EL (cell line): ENCODE results near the gene DDX1.

Experiments used
- DNase-seq: peaks from one replicate; pipeline ENCODE4 v3.0.0-alpha.2; 2016

The DDX1 gene

DNA sequence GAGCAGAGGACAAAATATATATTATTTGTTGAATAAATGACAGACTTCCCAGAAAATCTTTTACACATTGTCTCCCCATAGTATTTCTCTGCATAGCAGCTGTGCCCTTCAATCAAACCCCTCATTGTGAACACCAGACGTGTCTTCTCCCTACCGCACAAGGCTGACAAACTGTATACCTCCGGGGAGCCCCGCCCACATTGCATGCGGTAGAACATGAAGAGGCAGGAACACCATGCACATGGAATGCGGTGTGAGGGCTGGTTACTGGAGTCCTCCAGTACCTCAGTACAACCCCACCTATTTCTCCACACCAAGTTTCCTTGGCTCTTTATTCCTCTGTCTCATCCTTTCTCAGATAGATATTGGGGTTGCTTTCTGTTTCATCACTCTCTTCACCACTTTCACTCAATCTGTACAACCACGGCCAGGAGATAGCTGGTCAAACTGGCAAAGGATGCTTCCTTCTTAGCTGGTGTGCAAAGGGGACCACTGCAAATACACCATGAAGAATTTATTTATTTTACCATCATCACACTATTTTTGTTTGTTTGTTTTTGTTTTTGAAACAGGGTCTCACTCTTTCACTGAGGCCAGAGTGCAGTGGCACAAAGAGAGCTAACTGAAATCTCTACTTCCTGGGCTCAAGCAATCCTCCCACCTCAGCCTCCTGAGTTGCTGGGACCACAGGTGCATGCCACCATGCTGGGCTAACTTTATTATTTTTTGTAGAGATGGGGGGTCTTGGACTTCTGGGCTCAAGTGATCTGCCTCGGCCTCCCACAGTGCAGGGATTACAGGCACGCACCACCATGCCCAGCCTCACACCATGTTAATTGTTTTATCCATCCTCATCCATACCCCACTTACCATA lies 28.2 kb upstream of the DDX1 start:
- DNase-seq = no peak

DNA sequence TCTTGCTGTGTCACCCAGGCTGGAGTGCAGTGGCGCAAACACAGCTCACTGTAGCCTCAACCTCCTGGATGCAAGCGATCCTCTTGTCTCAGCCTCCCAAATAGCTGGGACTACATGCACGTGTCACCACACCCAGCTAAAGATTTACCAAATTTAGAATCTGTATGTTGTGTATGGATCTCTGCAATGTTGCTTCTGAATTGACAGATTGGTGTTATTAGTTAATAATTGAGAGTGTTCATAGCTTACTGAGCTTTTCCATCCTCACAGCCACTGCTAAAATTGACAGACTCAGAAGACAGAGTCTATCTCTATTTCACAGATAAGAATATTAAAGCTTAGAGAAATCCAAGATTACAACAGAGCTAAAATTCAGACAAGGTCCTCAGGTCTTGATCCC lies 26.3 kb upstream of the DDX1 start:
- DNase-seq = no peak

DNA sequence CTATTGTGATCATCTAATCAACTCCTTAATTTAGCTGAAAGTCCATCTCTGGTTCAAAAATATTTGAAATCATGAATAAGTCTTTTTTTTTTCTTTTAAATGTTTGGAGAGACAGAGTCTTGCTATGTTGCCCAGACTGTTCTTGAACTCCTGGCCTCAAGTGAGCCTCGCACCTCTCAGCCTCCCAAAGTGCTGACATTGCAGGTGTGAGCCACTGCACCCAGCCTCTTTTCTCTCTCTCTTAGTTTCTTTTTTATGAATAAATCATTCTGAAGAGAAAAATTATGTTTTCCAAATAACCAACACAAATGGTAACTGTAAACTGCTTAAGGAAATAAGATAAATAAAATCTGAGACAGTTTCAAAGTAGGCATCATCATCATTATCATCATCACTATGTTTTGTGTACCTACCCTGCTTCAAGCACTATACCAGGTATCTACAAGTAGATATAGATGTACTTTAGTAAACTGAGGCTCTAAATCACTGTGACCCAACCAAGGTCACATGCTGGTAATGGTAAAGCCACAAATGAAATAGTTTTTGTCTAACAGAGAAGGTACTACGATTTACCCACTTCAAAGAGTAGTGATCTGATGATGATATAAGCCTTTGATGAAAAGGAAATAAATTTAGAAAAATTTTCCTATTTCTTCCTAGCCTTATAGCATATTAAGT lies 25.5 kb upstream of the DDX1 start:
- DNase-seq = no peak

DNA sequence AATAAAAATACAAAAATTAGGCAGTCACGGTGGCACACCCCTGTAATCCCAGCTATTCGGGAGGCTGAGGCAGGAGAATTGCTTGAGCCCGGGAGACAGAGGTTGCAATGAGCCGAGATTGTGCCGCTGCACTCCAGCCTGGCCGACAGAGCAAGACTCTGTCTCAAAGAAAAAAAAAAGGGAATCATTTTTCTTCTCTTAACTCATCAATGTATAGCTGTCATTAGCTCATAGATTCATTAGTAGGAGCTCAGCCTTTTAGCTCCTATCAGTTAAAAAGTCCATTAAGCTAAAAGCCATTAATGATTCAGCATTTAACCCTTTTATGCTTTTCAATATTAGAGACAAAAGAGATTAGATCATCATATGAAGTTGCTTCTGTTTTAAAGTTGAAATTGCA lies 24.8 kb upstream of the DDX1 start:
- no peak for DNase-seq

DNA sequence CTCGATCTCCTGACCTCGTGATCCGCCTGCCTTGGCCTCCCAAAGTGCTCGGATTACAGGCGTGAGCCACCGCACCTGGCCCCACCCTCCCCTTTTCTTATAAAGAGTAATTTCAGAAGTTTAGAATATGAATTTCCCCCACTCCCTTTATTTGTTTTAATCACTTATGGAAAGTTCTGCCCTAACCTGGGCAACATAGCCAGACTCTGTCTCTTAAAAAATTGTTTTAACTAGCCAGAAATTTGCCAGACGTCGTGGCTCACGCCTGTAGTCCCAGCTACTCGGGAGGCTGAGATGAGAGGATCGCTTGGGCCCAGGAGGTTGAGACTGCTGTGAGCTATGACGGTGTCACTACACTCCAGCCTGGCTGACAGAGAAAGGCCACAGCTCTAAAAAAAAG lies 22.8 kb upstream of the DDX1 start:
- DNase-seq = no peak

DNA sequence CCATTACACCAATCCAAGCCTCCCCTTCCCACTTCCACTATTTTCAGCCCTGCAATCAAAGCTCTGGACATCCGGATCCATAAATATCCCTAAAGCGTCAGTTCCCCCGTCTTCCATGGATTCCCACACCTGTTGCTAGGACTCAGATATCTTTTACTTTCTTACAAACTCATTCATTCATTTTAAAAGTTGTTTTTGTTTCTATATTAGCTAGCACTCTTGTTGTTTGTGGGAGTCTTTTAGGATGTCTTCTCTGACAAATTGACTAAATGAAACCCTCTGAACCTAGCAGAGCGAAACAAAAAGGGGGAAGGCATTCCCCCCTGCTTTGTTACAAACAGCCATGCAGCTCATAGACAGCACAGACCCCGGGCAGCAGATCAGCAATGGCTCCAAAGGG lies 21.6 kb upstream of the DDX1 start:
- no peak for DNase-seq

DNA sequence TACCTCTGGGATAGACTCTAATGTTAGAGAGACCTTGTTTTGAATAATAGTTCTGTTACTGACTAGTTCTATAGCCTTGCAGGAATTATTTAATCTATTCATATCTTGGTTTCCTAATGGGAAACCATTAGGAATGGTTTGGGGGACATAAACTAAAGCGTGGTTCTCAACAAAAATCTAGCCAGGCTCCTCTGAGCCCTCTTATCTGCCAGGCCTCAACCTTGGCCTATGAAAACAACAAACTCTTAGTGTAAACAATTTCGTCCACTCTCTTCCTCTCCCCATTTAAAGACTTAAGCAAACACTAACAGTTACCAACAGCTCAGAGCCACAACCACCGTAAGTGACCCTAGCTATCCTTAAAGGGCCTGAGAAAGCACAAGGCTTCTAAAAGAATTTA lies 19.9 kb upstream of the DDX1 start:
- no peak for DNase-seq

DNA sequence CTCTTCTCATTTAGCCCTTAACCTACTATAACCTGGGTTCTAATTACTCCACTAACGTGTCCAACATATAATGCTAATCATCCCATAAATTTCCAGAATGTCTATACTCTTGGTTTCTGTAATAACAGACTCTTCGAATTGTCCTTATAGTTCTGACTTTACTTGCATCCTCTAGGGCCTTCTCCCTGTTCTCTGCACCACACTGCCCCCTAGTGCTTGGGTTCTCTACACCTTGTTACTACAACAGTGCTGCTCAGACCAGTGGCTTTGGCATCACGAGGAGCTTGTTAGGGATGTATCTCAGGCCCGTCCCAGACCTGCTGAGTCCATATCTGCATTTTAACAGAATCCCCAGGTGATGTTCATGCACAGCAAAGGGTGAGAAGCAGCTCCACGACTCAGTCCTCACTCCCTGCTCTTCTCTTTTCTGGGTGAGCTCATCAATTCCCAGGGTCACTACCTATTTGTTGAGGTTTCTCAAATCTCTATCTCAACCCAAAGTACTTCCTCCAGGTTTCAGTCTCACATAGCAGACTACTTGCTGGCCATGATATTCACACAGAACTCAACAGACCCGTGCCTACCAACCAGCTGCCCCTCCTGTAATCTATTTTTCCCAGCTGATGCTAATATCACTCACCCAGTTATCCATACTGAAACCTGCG lies 14.5 kb upstream of the DDX1 start:
- peak; percentile 79 for DNase-seq

DNA sequence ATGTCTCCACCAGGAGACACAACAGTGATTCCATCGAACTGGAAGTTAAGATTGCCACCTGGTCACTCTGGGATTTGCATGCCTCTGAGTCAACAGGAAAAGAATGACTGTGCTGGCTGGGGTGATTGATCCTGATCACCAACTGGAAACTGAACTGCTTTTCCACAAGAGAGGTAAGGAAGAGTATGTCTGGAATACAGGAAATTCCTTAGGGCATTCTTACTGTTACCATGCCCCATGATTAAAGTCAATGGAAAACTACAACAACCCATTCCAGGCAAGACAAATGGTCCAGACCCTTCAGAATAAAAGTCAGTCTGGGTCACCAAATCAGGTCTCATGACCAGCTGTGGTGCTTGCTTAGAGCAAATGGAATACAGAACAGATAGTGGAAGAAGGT lies 12.0 kb upstream of the DDX1 start:
- peak; percentile 25 for DNase-seq

DNA sequence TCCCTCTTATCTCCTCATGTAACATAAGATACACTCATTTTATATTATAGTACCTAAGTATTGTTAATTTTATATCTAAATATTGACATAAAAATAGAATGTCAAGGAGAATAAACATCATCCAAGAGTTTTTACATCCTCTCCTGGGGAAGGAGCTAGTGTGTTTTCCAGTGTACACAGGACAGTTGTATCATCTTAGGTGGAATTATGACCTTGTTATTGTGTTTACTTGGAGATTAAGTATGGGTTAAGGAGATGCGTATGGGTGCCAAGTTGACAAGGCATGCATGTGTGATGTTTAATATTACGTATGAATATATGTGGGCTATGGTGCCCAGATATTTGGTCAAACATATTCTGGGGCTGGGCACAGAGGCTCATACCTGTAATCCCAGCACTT lies 11.2 kb upstream of the DDX1 start:
- DNase-seq = no peak

DNA sequence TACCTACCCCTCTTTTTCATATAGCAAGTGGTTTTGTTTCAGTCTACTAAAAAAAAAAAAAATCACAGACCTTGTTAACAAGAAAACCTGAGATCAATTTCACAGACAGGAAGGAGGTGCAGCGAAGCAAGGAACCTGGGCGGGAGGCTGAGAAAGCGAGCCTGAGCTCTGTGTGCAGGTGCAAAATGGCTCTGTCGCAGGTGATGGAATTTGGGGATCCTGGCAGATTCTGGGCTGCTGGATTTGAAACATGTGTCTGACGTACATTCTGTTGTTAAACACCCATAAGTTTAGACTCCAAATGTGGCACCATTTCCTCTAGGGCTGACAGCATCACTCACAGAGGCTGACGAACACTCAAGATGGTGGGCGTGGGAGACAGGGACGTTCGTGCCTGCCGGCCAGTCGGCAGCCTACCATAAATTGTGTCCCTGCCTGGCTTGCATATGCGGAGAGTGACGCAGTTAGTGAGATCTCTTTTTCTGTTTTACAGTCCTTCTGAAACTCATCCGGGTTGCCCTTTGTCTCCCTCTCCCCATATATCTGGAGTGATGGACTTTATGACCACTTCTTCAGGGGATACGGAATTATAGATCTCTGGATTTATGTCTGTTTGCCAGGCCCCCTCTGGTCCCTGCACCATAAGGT lies 8.8 kb upstream of the DDX1 start:
- DNase-seq = no peak

DNA sequence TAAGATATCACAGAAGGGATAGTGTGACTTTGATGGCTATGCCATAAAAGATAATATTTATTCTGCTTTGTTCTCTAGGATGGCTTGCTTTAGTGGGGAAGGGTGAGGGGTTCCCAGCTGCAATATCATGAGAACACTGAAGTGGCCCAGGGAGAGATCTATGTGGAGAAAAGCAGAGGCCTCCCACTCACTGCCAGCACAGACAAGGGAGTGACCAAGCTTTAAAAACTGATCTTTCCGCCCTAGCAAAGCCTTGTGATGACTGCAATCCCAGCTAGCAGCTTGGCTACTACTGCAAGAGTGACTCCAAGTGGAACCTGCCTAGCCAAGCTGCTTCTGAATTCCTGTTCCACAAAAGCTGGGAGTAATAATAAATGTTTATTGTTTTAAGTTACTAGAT lies 7.8 kb upstream of the DDX1 start:
- DNase-seq = no peak

DNA sequence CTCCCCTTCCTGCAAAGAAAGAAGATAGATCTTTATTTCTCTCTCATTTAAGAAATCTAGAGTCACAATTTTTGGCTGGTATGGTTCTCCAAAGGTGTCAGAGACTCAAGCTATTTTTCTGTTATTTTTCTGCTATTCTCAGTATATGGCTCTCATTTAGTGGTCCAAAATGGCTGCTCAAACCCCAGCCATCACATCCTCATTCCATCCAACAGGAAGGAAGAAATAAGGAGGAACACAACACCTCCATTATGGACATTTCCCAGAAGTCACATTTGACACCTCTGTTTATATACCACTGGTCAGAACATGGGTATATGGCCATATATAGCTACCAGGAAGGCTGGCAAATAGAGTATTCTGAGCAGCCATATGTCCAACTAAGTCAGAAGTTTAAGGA lies 7.4 kb upstream of the DDX1 start:
- DNase-seq = no peak

DNA sequence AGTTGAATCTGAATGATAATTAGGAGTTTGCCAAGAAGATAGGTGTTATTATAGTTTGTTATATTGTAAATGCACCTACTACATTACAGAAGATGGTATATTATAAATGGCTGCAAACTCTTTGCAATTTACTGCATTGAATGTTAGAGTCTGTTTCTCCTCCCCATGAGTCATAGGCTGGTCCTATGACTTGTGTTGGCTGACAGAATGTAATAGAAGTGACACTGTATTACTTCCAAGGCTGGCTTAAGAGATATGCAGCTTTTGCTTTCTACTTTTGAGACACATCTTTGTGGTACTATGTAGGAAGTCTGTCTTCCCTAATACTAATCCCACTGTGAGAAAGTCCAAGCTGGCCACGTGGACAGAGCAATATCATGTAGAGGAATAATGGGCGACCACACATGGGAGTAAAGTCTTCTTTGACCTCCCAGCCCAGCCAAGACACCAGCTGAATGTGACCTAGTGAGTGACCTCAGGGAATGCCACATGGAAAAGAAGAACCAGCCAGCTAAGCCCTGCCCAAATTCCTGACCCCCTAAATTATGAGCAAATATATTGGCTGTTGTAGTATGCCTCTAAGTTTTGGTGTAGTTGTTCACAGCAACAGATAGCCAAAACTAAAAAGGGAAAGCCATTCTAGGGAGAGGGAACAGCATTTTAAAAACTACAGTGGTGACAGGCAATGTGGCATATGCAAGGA lies 6.8 kb upstream of the DDX1 start:
- peak; percentile 8 for DNase-seq

DNA sequence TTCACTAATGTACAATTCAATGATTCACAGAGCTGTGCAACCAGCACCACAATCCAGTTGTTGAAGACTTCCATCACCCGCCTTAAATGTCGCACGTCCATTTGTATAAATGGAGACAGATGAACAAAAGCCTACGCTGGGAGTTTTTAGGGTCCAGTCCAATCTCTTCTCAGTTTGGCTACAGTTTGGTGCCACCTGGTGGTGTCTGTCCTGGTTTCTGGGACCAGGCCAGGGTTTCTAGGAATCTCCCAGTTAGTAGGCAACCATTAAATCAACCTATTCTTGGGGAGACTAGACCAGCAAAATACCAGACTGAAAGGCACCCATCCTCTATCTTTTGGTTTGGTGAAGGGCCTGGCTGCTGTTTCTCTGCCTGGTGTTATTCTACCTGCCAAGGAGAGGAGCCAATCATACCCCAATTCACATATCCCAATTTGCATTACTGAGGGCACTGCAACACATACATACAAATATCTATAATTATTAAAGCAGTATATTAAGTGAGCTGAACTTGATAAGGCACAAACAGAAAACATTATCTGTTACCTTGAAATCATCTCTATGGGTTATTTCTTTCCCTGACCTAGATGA lies 3.2 kb upstream of the DDX1 start:
- peak; percentile 57 for DNase-seq

DNA sequence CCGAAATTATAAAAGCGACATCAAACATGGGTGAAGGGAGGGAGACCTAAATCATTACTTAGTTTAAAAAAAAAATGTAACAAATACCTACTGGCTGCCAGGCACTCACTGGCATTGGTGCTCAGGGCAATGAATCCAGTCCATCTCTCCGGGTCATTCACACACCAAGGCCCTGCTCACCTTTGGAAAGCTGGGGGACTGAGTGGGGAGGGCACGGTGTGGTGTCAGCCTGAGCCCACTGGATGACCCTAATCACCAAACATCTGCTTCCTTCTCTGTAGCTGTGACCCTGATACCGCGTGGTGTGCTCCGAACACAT lies 336 bp upstream of the DDX1 start:
- DNase-seq = no peak

DNA sequence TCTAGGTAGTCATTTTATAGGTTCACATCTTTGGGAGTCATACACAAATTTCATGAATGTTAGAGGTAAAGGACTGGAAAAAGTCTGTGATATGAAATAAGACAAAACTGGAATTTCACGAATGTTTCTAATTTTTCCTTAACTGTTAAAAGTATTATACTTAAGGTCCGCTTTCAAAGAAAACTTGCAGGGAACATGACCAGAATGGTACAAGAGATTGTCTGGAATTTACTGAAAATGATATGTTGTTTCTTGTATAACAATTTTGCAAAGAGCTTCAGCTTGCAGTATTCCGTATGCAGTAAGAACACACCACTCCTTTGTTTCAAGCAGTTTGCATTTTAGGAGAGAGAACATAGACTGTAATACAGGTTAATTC lies 1.6 kb downstream of the DDX1 start:
- DNase-seq = no peak

DNA sequence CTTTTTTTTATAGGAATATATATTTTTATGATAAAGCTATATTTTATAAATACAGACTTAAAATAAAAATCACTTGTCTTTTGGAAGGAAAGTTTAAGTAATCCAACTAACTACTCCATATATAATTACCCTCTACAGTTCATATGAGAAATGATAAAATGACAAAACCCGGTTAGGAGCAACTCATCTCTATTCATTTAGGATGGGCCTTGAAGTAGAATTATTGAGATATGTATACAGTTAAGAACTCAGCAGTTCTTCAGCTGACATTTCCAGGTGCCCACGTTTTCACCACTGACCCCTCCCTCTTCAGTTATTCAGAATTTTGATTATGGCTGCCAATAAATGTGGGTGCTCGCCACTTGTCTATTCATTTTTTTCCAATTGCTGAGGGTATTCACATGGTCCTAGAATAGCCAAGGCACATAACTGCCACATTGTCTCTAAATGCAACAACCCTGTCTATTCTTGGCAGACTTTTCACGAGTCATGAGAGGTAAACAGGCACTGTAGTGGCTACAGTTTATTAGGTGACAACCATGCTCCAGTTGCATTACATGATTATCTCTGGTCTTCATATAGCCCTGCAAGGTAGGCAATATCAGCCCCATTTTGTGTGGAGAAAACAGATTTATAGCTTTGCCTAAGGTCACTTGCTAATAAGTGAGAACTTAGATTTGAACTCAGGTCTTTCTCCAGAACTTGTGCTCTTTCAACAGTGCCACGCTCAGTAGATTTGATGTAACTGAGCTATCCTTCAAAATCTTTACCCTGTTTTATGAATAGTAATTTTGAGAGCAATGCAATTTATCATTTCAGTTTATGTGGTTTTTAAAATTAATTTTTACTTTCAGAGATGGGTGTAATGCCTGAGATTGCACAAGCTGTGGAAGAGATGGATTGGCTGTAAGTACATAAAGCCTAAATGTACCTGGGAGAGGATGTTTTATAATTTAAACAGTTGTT lies 2.9 kb downstream of the DDX1 start:
- no peak for DNase-seq

DNA sequence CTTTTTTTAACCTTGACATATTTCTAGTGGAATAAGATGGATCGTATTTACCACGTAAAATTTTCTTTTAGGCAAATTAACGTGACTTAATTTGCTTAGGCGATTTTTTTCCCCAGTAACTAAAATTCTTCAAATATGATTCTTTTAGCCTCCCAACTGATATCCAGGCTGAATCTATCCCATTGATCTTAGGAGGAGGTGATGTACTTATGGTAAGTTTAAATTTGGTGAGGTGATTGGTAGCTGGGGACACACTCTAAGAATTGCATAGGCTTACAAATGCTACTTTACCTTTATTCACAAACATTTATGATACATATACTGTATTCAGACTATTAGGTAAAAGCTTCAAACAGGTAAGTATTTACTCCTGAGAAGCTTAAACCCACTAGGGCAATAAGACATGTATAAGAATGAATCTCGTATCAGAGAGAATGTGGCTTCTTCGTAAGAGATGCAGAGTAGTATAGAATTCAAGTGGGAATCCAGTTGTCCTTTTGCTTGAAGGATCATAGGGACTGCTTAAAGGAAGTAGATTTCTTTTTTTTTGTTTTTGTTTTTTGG lies 3.8 kb downstream of the DDX1 start:
- no peak for DNase-seq

DNA sequence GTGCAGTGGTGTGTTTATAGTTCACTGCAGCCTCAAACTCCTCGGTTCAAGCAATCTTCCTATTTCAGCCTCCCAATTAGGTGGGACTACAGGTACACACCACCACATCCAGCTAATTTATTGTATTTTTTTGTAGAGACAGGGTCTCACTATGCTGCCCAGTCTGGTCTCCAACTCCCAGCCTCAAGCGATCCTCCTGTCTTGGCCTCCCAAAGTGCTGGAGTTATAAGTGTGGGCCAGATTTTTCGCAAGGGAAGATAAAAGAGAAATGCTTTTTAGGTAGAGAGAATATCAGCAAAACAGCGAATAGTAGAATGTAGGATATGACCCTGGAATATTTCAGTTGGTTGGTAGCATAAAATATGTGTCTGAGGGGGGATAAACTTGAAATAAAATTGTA lies 4.3 kb downstream of the DDX1 start:
- no peak for DNase-seq

DNA sequence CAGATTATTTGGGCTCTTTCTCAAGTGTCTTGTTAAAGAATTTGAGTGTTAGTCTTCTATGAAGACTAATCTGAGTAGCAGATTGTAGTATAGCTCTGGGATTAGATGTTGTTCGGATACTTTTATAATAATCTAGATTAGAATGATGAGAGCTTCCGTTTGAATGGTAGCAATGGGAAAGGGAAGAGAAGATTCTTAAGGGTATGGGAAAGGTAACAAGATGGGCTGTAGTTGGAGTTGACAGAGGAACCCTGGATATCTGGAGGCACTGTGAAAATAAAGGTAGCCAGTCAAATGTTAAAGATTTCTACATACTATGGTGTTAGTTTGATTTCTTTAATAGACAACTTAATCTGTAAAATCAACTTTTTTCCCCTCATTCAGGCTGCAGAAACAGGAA lies 4.7 kb downstream of the DDX1 start:
- DNase-seq = no peak
